AG04450 (cell line): ENCODE data around the gene EEF1G. TPM values are rescaled to one million over a fixed set of nuclear protein-coding genes. Genes with fewer than 3 reads are reported as not detected.
A peak's percentile ranks its signal among the peaks of the same experiment; 100 is the strongest.

Experiments
- CTCF ChIA-PET: fragments of 300-600, 350-600 bp; formaldehyde crosslinking; extraction: SDS; loops from one replicate; lab custom pipeline; 2022; ENCODE audit warnings: antibody characterized with exemption, inconsistent platforms; lab: Charles Lee
- POLR2A ChIA-PET: fragments of 350-600 bp; formaldehyde crosslinking; extraction: SDS; loops from one replicate; lab custom pipeline; 2021; ENCODE audit warnings: antibody characterized with exemption, inconsistent platforms; lab: Yijun Ruan, JAX
- DNase-seq: peaks from one replicate; pipeline ENCODE4 v3.0.0-alpha.2; 2011; ENCODE audit warnings: low read depth, low spot score
- H3K27ac ChIP-seq: one replicate; pipeline ENCODE4 v1.5.1; 2012; ENCODE audit warnings: low read depth, low read length, control low read depth
- H3K27me3 ChIP-seq: one replicate; pipeline ENCODE4 v1.6.0; 2012; ENCODE audit warnings: low read length; ENCODE audit not compliant: control insufficient read depth, insufficient read depth
- H3K4me3 ChIP-seq: 2 replicates; pipeline ENCODE4 v1.5.1; 2011; ENCODE audit warnings: mild to moderate bottlenecking, low read depth, low read length, control low read depth
- H3K9me3 ChIP-seq: 2 replicates; pipeline ENCODE4 v1.5.1; 2012; ENCODE audit warnings: low read length; ENCODE audit not compliant: control insufficient read depth, insufficient read depth
- CTCF ChIP-seq: IDR thresholded peaks from 2 replicates; pipeline ENCODE4 v1.5.1; 2011; ENCODE audit warnings: low read depth, low read length, control low read depth, inconsistent platforms
- polyA plus RNA-seq: library from polyadenylated mRNA; depleted of rRNA; stranded (reverse); fragments of >200 nt; gene quantifications from 2 replicates; pipeline ENCODE4 v1.2.3, GENCODE V29; 2011

The EEF1G gene
- polyA plus RNA-seq, 1 experiment, result 2,186 TPM

DNA sequence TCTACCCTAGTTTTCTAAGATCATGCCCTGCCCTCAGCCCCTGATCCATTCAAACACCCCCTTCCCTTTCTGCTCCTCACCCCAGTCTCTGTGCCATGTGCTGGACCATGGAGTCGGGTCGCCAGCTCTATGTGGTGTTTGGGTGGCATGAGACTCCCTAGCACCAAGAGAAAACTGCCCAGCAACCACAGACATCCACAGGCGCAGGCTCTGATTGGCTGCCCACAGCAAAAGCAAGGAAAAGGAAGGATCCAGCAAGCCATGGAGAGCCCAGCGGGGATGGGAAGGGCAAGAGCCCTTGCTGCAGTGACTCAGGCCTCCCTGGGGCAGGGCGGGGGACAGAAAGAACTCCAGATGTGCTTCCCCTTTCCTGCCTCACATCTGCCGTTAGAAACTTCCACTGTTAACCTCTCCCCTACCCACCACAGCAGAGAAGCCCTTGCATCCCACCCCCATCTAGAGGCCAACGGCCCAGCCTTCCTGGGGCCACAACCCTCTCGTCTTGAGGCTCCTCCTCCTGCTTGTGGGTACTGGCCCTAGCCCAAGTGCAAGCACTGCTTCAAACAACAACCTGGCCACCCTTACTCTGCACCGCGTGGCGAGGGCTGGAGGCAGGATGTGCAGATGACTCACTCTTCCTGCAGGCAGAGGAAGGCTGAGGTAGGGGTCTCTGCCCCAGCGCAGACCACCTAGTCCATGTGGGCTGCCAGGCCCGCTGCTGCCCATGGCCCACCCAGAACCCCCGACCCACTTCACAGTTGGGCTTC is 17.4 kb downstream of the EEF1G start:
- POLR2A ChIA-PET, result interaction anchor here (0.6 to 4.6 kb wide), 9 partner anchors 9 to 132 kb away, joined by 3 to 28 read pairs (median 6); partner anchors contain the start of genes AHNAK, EEF1G and INTS5
- CTCF ChIA-PET, result interaction anchor here (0.6 to 7.9 kb wide), 6 partner anchors 12 to 823 kb away, joined by 3 to 120 read pairs (median 11); partner anchors contain the start of gene AHNAK
- TF ChIP-seq CTCF, result no peak
- H3K4me3 ChIP-seq, result peak overlapping the region; percentile 27
- H3K9me3 ChIP-seq, result no peaks in the 10 kb centered on the region; the same call in 1 of the 2 replicates
- peak; percentile 86 for DNase-seq
- H3K27ac ChIP-seq, result peak overlapping the region; percentile 87
- H3K27me3 ChIP-seq, result no peaks in the 10 kb centered on the region

- ChIA-PET CTCF (interaction anchor here (1.0 to 7.1 kb wide), 3 partner anchors 11 to 161 kb away, joined by 4 to 101 read pairs (median 7); partner anchors contain the start of gene AHNAK), POLR2A (interaction anchor here (0.5 to 4.6 kb wide), 7 partner anchors 9 to 166 kb away, joined by 3 to 28 read pairs (median 3); partner anchors contain the start of genes AHNAK, EEF1G and INTS5)
- Histone ChIP-seq H3K9me3 (no peaks in the 10 kb centered on the region; the same call in 1 of the 2 replicates), H3K27ac (peak overlapping the region; percentile 87), H3K4me3 (peak overlapping the region; percentile 25; the same call in 1 of the 2 replicates), H3K27me3 (no peaks in the 10 kb centered on the region)
- no peak for DNase-seq
- TF ChIP-seq CTCF, result no peak
Measured at GRCh38 chr11:62555464-62556107, 18.1 kb downstream of the EEF1G start.

- DNase-seq, result no peak
- no peak for TF ChIP-seq CTCF
- POLR2A ChIA-PET, result interaction anchor here (0.5 to 4.6 kb wide), 9 partner anchors 10 to 287 kb away, joined by 3 to 28 read pairs (median 5); partner anchors contain the start of genes C11orf98, CSKMT, EEF1G and WDR74
- H3K27ac ChIP-seq, result peak overlapping the region; percentile 97
- H3K27me3 ChIP-seq, result no peaks in the 10 kb centered on the region
- no peaks in the 10 kb centered on the region; the same call in 1 of the 2 replicates for H3K9me3 ChIP-seq
- CTCF ChIA-PET, result interaction anchor here (3.2 to 7.1 kb wide), 4 partner anchors 10 to 160 kb away, joined by 19 to 101 read pairs (median 38); partner anchors contain the start of gene AHNAK
- 0 out of 2 replicates have a peak overlapping the region, but pooled peaks have one; percentile 10 for H3K4me3 ChIP-seq
Measured at GRCh38 chr11:62554387-62555167, 19.1 kb downstream of the EEF1G start.

- no peak for TF ChIP-seq CTCF
- Histone ChIP-seq H3K27me3 (no peaks in the 10 kb centered on the region), H3K9me3 (no peaks in the 10 kb centered on the region; the same call in 1 of the 2 replicates), H3K27ac (peak overlapping the region; percentile 97), H3K4me3 (peak overlapping the region; percentile 49)
- DNase-seq, result peak; percentile 51
- POLR2A ChIA-PET, result interaction anchor here (0.6 to 4.6 kb wide), 9 partner anchors 10 to 288 kb away, joined by 3 to 28 read pairs (median 6); partner anchors contain the start of genes C11orf98, CSKMT, EEF1G and TUT1
- CTCF ChIA-PET, result interaction anchor here (3.2 to 5.1 kb wide), 3 partner anchors 10 to 159 kb away, joined by 19 to 38 read pairs (median 37); no protein-coding TSS in a partner anchor
Measured at GRCh38 chr11:62553839-62554361, 19.8 kb downstream of the EEF1G start.
